K562 (cell line): ENCODE results near the gene CCM2. TPM values are rescaled to one million over a fixed set of nuclear protein-coding genes. Genes with fewer than 3 reads are reported as not detected.

Source experiments
- DMBX1 ChIP-seq: fragments of 250-450 bp; sonication (Bioruptor Pico); IDR thresholded peaks from 2 replicates; pipeline ENCODE4 v1.8.0; 2022; ENCODE audit warnings: inconsistent platforms, mild to moderate bottlenecking, moderate library complexity, borderline replicate concordance
- ERF ChIP-seq: fragments of 450-650 bp; formaldehyde crosslinking; IDR thresholded peaks from 2 replicates; pipeline ENCODE4 v1.4.0; 2020; ENCODE audit warnings: mild to moderate bottlenecking, mixed read lengths
- FOXP1 ChIP-seq: sonication (generic); formaldehyde crosslinking; IDR thresholded peaks from 2 replicates; pipeline ENCODE4 v1.8.0; 2022; ENCODE audit warnings: mild to moderate bottlenecking, missing genetic modification reagents
- SLC30A9 ChIP-seq: fragments of 250-450 bp; sonication (Bioruptor Pico); IDR thresholded peaks from 2 replicates; pipeline ENCODE4 v1.8.0; 2022; ENCODE audit warnings: mild to moderate bottlenecking, moderate library complexity
- ZNF785 ChIP-seq: fragments of 250-450 bp; sonication (Bioruptor Pico); IDR thresholded peaks from 2 replicates; pipeline ENCODE4 v1.4.0; 2020; ENCODE audit warnings: mild to moderate bottlenecking
- polyA plus RNA-seq, 8 experiments: library from polyadenylated mRNA; depleted of rRNA in 4 of 8; stranded (reverse) in 5 of 8; unstranded in 3 of 8; fragments of >200 nt; fragmentation: Nextera tagmentation in 2 of 8; fragmentation: Illumina TruSeq in 1 of 8; extraction: Ambion mirVana in 2 of 8; extraction: Trizol in 1 of 8; gene quantifications; 2 replicates each; pipeline versions ENCODE4 v1.2.1 to v1.2.3, GENCODE V29; 2011 to 2014; ENCODE audit warnings: inconsistent platforms in 1 of 8, missing spikeins in 1 of 8
- total RNA-seq, 7 experiments: library from RNA; depleted of rRNA in 6 of 7; stranded (reverse); fragments of >200 nt in 6 of 7; fragmentation: Illumina TruSeq in 2 of 7; extraction: Trizol in 2 of 7; gene quantifications; 2 replicates each; pipeline versions ENCODE4 v1.2.1 to v1.2.3, GENCODE V29; 2011 to 2021; ENCODE audit warnings: low replicate concordance in 1 of 7
- TF ChIP-seq, protein P1 (sequence below): fragments of 450-650 bp; IDR thresholded peaks from 2 replicates; pipeline ENCODE4 v1.6.1; 2017; ENCODE audit warnings: antibody characterized with exemption, mild to moderate bottlenecking
- TF ChIP-seq, protein P2 (sequence below): sonication (generic); formaldehyde crosslinking; IDR thresholded peaks from 2 replicates; pipeline ENCODE4 v1.8.0; 2022; ENCODE audit warnings: mild to moderate bottlenecking, missing genetic modification reagents
- TF ChIP-seq, protein P3 (sequence below), 2 experiments: fragments of 450-650 bp; IDR thresholded peaks; 2 replicates each; pipeline ENCODE4 v1.6.1; 2016; ENCODE audit warnings: mild to moderate bottlenecking in 2 of 2, borderline replicate concordance in 1 of 2, low read depth in 1 of 2, moderate library complexity in 1 of 2

CCM2 gene
- total and polyA plus RNA-seq, 9 of the 15 experiments (the other 6 are each of a cell fraction or from before 2014, with no cell fraction given): 0.41 to 38.6 (median 25.9) TPM

- TF ChIP-seq, protein P1, sequence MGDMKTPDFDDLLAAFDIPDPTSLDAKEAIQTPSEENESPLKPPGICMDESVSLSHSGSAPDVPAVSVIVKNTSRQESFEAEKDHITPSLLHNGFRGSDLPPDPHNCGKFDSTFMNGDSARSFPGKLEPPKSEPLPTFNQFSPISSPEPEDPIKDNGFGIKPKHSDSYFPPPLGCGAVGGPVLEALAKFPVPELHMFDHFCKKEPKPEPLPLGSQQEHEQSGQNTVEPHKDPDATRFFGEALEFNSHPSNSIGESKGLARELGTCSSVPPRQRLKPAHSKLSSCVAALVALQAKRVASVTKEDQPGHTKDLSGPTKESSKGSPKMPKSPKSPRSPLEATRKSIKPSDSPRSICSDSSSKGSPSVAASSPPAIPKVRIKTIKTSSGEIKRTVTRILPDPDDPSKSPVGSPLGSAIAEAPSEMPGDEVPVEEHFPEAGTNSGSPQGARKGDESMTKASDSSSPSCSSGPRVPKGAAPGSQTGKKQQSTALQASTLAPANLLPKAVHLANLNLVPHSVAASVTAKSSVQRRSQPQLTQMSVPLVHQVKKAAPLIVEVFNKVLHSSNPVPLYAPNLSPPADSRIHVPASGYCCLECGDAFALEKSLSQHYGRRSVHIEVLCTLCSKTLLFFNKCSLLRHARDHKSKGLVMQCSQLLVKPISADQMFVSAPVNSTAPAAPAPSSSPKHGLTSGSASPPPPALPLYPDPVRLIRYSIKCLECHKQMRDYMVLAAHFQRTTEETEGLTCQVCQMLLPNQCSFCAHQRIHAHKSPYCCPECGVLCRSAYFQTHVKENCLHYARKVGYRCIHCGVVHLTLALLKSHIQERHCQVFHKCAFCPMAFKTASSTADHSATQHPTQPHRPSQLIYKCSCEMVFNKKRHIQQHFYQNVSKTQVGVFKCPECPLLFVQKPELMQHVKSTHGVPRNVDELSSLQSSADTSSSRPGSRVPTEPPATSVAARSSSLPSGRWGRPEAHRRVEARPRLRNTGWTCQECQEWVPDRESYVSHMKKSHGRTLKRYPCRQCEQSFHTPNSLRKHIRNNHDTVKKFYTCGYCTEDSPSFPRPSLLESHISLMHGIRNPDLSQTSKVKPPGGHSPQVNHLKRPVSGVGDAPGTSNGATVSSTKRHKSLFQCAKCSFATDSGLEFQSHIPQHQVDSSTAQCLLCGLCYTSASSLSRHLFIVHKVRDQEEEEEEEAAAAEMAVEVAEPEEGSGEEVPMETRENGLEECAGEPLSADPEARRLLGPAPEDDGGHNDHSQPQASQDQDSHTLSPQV: peak; percentile 78; the same call in 1 of the 2 replicates
- 0 out of 2 replicates have a peak, but pooled peaks have one; percentile 44 for TF ChIP-seq FOXP1
- no peak for TF ChIP-seq ERF (CRISPR knock-in tag)
- no peak for TF ChIP-seq SLC30A9 (CRISPR knock-in tag)
- TF ChIP-seq ZNF785 (CRISPR knock-in tag): no peak
- TF ChIP-seq, protein P2, sequence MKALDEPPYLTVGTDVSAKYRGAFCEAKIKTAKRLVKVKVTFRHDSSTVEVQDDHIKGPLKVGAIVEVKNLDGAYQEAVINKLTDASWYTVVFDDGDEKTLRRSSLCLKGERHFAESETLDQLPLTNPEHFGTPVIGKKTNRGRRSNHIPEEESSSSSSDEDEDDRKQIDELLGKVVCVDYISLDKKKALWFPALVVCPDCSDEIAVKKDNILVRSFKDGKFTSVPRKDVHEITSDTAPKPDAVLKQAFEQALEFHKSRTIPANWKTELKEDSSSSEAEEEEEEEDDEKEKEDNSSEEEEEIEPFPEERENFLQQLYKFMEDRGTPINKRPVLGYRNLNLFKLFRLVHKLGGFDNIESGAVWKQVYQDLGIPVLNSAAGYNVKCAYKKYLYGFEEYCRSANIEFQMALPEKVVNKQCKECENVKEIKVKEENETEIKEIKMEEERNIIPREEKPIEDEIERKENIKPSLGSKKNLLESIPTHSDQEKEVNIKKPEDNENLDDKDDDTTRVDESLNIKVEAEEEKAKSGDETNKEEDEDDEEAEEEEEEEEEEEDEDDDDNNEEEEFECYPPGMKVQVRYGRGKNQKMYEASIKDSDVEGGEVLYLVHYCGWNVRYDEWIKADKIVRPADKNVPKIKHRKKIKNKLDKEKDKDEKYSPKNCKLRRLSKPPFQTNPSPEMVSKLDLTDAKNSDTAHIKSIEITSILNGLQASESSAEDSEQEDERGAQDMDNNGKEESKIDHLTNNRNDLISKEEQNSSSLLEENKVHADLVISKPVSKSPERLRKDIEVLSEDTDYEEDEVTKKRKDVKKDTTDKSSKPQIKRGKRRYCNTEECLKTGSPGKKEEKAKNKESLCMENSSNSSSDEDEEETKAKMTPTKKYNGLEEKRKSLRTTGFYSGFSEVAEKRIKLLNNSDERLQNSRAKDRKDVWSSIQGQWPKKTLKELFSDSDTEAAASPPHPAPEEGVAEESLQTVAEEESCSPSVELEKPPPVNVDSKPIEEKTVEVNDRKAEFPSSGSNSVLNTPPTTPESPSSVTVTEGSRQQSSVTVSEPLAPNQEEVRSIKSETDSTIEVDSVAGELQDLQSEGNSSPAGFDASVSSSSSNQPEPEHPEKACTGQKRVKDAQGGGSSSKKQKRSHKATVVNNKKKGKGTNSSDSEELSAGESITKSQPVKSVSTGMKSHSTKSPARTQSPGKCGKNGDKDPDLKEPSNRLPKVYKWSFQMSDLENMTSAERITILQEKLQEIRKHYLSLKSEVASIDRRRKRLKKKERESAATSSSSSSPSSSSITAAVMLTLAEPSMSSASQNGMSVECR (CRISPR knock-in tag): 0 out of 2 replicates have a peak, but pooled peaks have one; percentile 27
- TF ChIP-seq, protein P3, sequence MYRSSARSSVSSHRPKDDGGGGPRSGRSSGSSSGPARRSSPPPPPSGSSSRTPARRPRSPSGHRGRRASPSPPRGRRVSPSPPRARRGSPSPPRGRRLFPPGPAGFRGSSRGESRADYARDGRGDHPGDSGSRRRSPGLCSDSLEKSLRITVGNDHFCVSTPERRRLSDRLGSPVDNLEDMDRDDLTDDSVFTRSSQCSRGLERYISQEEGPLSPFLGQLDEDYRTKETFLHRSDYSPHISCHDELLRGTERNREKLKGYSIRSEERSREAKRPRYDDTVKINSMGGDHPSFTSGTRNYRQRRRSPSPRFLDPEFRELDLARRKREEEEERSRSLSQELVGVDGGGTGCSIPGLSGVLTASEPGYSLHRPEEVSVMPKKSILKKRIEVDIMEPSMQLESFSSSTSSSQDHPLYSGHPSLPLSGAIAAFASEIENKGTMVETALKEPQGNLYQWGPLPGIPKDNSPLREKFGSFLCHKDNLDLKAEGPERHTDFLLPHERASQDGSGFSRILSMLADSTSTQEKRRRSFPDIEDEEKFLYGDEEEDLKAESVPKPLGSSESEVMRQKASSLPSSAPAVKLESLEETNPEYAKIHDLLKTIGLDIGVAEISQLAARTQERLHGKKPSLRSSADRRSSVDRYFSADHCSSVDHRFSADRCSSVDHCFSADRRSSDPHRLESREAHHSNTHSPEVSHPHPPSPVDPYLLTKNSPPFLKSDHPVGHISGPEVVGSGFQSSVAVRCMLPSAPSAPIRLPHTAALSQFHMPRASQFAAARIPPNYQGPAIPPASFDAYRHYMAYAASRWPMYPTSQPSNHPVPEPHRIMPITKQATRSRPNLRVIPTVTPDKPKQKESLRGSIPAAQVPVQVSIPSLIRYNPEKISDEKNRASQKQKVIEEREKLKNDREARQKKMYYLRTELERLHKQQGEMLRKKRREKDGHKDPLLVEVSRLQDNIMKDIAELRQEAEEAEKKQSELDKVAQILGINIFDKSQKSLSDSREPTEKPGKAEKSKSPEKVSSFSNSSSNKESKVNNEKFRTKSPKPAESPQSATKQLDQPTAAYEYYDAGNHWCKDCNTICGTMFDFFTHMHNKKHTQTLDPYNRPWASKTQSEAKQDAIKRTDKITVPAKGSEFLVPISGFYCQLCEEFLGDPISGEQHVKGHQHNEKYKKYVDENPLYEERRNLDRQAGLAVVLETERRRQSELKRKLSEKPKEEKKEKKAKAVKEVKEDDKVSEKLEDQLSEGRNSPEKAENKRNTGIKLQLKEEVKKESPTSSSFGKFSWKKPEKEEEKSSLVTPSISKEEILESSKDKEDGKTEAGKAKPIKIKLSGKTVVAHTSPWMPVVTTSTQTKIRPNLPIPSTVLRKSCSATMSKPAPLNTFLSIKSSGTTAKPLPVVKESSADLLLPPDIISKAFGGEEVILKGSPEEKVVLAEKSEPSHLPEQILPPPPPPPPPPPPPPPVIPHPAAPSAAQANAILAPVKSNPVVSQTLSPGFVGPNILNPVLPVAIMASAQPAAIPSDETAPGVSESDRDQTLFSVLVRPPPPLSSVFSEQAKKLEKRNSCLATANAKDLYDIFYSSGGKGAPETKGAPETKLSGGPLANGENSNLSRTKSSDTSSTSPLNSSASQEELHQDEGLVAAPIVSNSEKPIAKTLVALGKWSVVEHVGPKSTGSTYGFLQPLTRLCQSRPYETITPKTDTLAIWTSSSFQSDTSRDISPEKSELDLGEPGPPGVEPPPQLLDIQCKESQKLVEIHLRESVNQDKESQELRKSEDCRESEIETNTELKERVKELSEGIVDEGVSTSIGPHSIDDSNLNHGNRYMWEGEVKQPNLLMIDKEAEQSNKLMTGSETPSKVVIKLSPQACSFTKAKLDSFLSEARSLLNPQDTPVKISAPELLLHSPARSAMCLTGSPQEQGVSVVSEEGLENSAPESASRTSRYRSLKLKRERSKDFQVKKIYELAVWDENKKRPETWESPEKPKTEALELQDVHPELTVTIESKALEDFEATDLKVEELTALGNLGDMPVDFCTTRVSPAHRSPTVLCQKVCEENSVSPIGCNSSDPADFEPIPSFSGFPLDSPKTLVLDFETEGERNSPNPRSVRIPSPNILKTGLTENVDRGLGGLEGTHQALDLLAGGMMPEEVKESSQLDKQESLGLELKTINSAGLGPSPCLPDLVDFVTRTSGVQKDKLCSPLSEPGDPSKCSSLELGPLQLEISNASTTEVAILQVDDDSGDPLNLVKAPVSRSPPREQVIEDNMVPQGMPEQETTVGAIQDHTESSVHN (IDR thresholded peaks at IDR 0.05; ENCODE audit: borderline replicate concordance in 1 of 2, low read depth in 1 of 2): no peak
- peak; percentile 29; the same call in 1 of the 2 replicates for TF ChIP-seq DMBX1 (CRISPR knock-in tag)
Measured at GRCh38 chr7:44998153-44998871, 1.7 kb upstream of the CCM2 start (continued).
